ENCODE measurements around the gene IKZF3. TPM values are rescaled to one million over a fixed set of nuclear protein-coding genes. Genes with fewer than 3 reads are reported as not detected.

IKZF3 gene
- total RNA-seq, 1 experiment from 2014 or later, result 0.22 TPM

GRCh38 chr17:39867880-39868553 lies 3.9 kb upstream of the IKZF3 start, which contains the start of gene ZPBP2:
ZPBP2 (plus strand) TSS chr17:39868202; CDS start chr17:39868355, 153 bp downstream.
- Histone ChIP-seq H4K5ac (ENCODE audit: insufficient read length, low read depth, low read length) (no peak within 1 kb of the TSS), H3K4me2 (ENCODE audit: insufficient read depth, insufficient read length, low read length) (no peak within 1 kb of the TSS), H2AK5ac (ENCODE audit: insufficient read length, low read length) (no peak within 1 kb of the TSS), H3K79me2 (ENCODE audit: insufficient read depth, low read length) (no peaks in the 10 kb centered on the region), H4K20me1 (ENCODE audit: control insufficient read depth, insufficient read depth, insufficient read length) (no peaks in the 10 kb centered on the region), H3K18ac (ENCODE audit: insufficient read length, low read depth, low read length) (no peak within 1 kb of the TSS), H2AFZ (ENCODE audit: low read length) (no peak within 1 kb of the TSS), H3K9me3 (ENCODE audit: control insufficient read depth, low read depth, low read length) (no peaks in the 10 kb centered on the region), H4K91ac (ENCODE audit: insufficient read length, low read depth, low read length) (no peak within 1 kb of the TSS), H3K23ac (ENCODE audit: insufficient read length, low read depth, low read length) (no peak within 1 kb of the TSS), H3K27ac (ENCODE audit: insufficient read length, low read depth, low read length) (no peak within 1 kb of the TSS), H2BK12ac (ENCODE audit: insufficient read length, low read depth, low read length) (no peak within 1 kb of the TSS), H3K4me1 (ENCODE audit: insufficient read depth, low read length) (no peaks in the 10 kb centered on the region), H2BK5ac (ENCODE audit: insufficient read length, low read length) (no peak within 1 kb of the TSS), H3K56ac (ENCODE audit: insufficient read length, low read depth, low read length) (no peak within 1 kb of the TSS), H2BK120ac (ENCODE audit: low read depth, low read length, poor library complexity, severe bottlenecking) (no peak within 1 kb of the TSS), H3K4ac (ENCODE audit: low read depth, low read length) (no peak within 1 kb of the TSS), H3K23me2 (ENCODE audit: insufficient read length, low read depth, low read length, poor library complexity, severe bottlenecking) (no peaks in the 10 kb centered on the region), H3K9ac (ENCODE audit: extremely low read depth, insufficient read length, low read length) (no peak within 1 kb of the TSS), H4K8ac (replicated peaks; ENCODE audit: insufficient read length, low read depth, low read length) (no peak within 1 kb of the TSS), H3K79me1 (ENCODE audit: insufficient read depth, low read depth, low read length, poor library complexity, severe bottlenecking) (no peaks in the 10 kb centered on the region), H3T11ph (ENCODE audit: low read length) (no peak within 1 kb of the TSS), H3K14ac (ENCODE audit: insufficient read depth, low read length) (no peak within 1 kb of the TSS; the same call in 1 of the 2 replicates), H2BK15ac (ENCODE audit: low read depth, low read length) (no peak within 1 kb of the TSS), H3K27me3 (ENCODE audit: insufficient read depth, low read length) (peaks cover 16% of the 10 kb centered on the region; the same call in 1 of the 2 replicates), H2BK20ac (ENCODE audit: low read depth, low read length, poor library complexity, severe bottlenecking) (no peak within 1 kb of the TSS)
- no peak within 1 kb of the TSS for H3K4me3 Mint-ChIP-seq
- WGBS (ENCODE audit: extremely low coverage, insufficient read length, low lambda C conversion rate), result no CpG with 5 or more reads among the region's 67 CpGs
- H3K9me3 Mint-ChIP-seq, result peaks cover 0 to 8% of the 10 kb centered on the region in 2 experiments; a peak in 2 of 5 replicates
- TF ChIP-seq CTCF (conservative IDR thresholded peaks at IDR 0.05), result no peak
- H3K27ac Mint-ChIP-seq, result no peak within 1 kb of the TSS
- peaks cover 58% of the 10 kb centered on the region for H3K27me3 Mint-ChIP-seq (ENCODE audit: low read depth)
- no peaks in the 10 kb centered on the region; a peak in 1 of 7 replicates for H3K36me3 Mint-ChIP-seq (ENCODE audit: insufficient read depth in 1 of 3, low read depth in 3 of 3)
- peaks cover 3 to 9% of the 10 kb centered on the region in 2 experiments; a peak in 3 of 4 replicates for H3K4me1 Mint-ChIP-seq
- DNase-seq, result peak; percentile 41

Measured in H9 (cell line).